Loucy (cell line): ENCODE measurements around the gene GVQW3.

ENCODE experiments used
- EZH2phosphoT487 ChIP-seq: fragments of 200-600 bp; IDR thresholded peaks from 2 replicates; pipeline ENCODE4 v1.6.1; 2018; ENCODE audit warnings: antibody characterized with exemption, mild to moderate bottlenecking, moderate library complexity, borderline replicate concordance
- TF ChIP-seq, protein P1 (sequence below): fragments of 200-600 bp; sonication (generic); conservative IDR thresholded peaks from 2 replicates; pipeline ENCODE4 v1.5.1; 2014; ENCODE audit warnings: mild to moderate bottlenecking, antibody characterized with exemption, low read length

DNA sequence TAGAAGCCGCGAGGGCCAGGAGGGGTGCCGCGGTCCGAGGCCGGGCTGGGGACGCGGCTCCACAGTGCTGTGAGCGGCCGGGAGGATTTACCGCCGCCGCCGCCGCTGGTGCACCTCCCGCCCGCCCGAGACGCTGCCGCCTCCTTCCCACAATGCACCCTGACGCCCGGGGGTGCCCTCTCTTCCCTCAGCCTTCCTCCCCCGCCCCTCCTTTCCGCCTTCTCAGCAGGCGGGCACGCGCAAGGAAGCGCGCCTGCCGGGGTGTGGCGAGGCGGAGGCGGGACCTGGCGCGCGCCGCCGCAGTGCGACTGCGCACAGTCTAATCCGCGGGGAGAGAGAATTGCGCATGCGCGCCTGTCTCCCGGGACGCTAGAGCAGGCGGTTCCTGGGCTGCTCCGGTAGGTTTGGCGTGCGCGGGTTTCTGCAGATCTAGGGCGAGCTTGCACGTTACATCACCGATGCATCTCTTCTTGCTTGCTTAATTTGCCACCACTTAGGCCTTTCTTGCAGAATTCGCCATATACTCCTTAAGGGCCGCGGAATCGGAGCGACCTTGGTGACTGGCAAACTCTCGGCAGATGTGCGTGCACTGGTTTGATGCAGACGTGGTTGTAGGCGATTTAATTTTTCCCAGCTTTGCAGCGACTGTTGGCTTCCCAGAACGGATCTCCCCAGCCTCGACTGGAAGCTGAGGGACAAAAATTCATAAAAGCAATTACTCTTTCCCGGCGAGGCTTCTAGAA lies at the start of gene GVQW3, which contains the start of gene THAP12:
- TF ChIP-seq, protein P1, sequence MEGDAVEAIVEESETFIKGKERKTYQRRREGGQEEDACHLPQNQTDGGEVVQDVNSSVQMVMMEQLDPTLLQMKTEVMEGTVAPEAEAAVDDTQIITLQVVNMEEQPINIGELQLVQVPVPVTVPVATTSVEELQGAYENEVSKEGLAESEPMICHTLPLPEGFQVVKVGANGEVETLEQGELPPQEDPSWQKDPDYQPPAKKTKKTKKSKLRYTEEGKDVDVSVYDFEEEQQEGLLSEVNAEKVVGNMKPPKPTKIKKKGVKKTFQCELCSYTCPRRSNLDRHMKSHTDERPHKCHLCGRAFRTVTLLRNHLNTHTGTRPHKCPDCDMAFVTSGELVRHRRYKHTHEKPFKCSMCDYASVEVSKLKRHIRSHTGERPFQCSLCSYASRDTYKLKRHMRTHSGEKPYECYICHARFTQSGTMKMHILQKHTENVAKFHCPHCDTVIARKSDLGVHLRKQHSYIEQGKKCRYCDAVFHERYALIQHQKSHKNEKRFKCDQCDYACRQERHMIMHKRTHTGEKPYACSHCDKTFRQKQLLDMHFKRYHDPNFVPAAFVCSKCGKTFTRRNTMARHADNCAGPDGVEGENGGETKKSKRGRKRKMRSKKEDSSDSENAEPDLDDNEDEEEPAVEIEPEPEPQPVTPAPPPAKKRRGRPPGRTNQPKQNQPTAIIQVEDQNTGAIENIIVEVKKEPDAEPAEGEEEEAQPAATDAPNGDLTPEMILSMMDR: peak; percentile 24
- no peak for TF ChIP-seq EZH2phosphoT487
